ENCODE results near the gene ONECUT3.

GRCh38 chr19:1807695-1808394, 54.5 kb downstream of the ONECUT3 start:
- TF ChIP-seq POLR2A (IDR thresholded peaks at IDR 0.05; ENCODE audit: low read depth, low read length) = no peak
- no peak for TF ChIP-seq CTCF (conservative IDR thresholded peaks at IDR 0.05; ENCODE audit: low read depth, low read length)
- no peak for TF ChIP-seq MXI1 (IDR thresholded peaks at IDR 0.05; ENCODE audit: borderline replicate concordance, low read depth, low read length)
- TF ChIP-seq RAD21 (IDR thresholded peaks at IDR 0.05; ENCODE audit: low read length) = no peak
- TF ChIP-seq CEBPB (IDR thresholded peaks at IDR 0.05; ENCODE audit: low read depth, low read length) = no peak
